Smooth muscle cell (in vitro differentiated cells): ENCODE results near the gene OTOG. TPM values are rescaled to one million over a fixed set of nuclear protein-coding genes. Genes with fewer than 3 reads are reported as not detected.

Experiments used
- DNase-seq: peaks from one replicate; lab custom pipeline; 2025; ENCODE audit not compliant: unreplicated experiment; lab: John Stamatoyannopoulos, UW
- H2AFZ ChIP-seq: fragments of 200-600 bp; sonication (generic); 2 replicates; pipeline ENCODE4 v1.6.0; 2016; ENCODE audit warnings: antibody characterized with exemption, low read depth, mild to moderate bottlenecking
- H3F3A ChIP-seq: fragments of 200-600 bp; sonication (generic); 2 replicates; pipeline ENCODE4 v1.6.0; 2017; ENCODE audit warnings: antibody characterized with exemption, low read depth
- H3K27ac ChIP-seq: fragments of 200-600 bp; sonication (generic); 2 replicates; pipeline ENCODE4 v1.5.1; 2016; ENCODE audit warnings: low read depth, mild to moderate bottlenecking
- H3K27me3 ChIP-seq: fragments of 200-600 bp; sonication (generic); 2 replicates; pipeline ENCODE4 v1.6.1; 2016; ENCODE audit warnings: low read depth, mild to moderate bottlenecking
- H3K36me3 ChIP-seq: fragments of 200-600 bp; sonication (generic); 2 replicates; pipeline ENCODE4 v1.5.1; 2016; ENCODE audit warnings: low read depth
- H3K4me1 ChIP-seq: fragments of 200-600 bp; sonication (generic); 2 replicates; pipeline ENCODE4 v1.5.1; 2016; ENCODE audit warnings: low read depth
- H3K4me2 ChIP-seq: fragments of 200-600 bp; sonication (generic); 2 replicates; pipeline ENCODE4 v1.6.0; 2016; ENCODE audit warnings: mild to moderate bottlenecking
- H3K4me3 ChIP-seq: fragments of 200-600 bp; sonication (generic); 2 replicates; pipeline ENCODE4 v1.5.1; 2016; ENCODE audit warnings: mild to moderate bottlenecking
- H3K79me2 ChIP-seq: fragments of 200-600 bp; sonication (generic); 2 replicates; pipeline ENCODE4 v1.6.0; 2016; ENCODE audit warnings: low read depth, mild to moderate bottlenecking
- H3K9ac ChIP-seq: fragments of 200-600 bp; sonication (generic); 2 replicates; pipeline ENCODE4 v1.6.0; 2016; ENCODE audit warnings: low read depth
- H3K9me3 ChIP-seq: fragments of 200-600 bp; sonication (generic); replicated peaks from 2 replicates; pipeline ENCODE4 v1.5.1; 2016; ENCODE audit warnings: low read depth
- H4K20me1 ChIP-seq: fragments of 200-600 bp; sonication (generic); 2 replicates; pipeline ENCODE4 v1.6.0; 2016; ENCODE audit warnings: low read depth
- CTCF ChIP-seq: fragments of 200-600 bp; sonication (generic); IDR thresholded peaks from 2 replicates; pipeline ENCODE4 v1.5.1; 2017; ENCODE audit warnings: borderline replicate concordance, mild to moderate bottlenecking, antibody characterized with exemption; ENCODE audit not compliant: insufficient read depth, poor library complexity, severe bottlenecking
- WGBS: methylation state at CpG from one replicate; pipeline ENCODE4 v1.1.7; 2016; ENCODE audit warnings: low lambda C conversion rate; 5-methylcytosine and 5-hydroxymethylcytosine counted together
- polyA plus RNA-seq: library from polyadenylated mRNA; unstranded; fragments of >200 nt; fragmentation: Nextera tagmentation; extraction: Ambion mirVana; gene quantifications from 2 replicates; pipeline ENCODE4 v1.2.1, GENCODE V29; 2016
- total RNA-seq: library from RNA; depleted of rRNA; stranded (reverse); fragments of >200 nt; gene quantifications from 2 replicates; pipeline ENCODE4 v1.2.3, GENCODE V29; 2014

OTOG gene
- total and polyA plus RNA-seq, 2 experiments from 2014 or later, result not detected

- peaks cover 52% of the 10 kb centered on the region for H3K27me3 ChIP-seq
- no peaks in the 10 kb centered on the region for H3K79me2 ChIP-seq
- H3K4me1 ChIP-seq, result no peaks in the 10 kb centered on the region
- H3K4me3 ChIP-seq, result no peak overlapping the region
- DNase-seq, result no peak
- no peak overlapping the region for H3K4me2 ChIP-seq
- no peak for TF ChIP-seq CTCF
- H4K20me1 ChIP-seq, result no peaks in the 10 kb centered on the region
- no peak overlapping the region for H3K9ac ChIP-seq
- no peak overlapping the region for H2AFZ ChIP-seq
- no peaks in the 10 kb centered on the region for H3K9me3 ChIP-seq
- no peak overlapping the region for H3K27ac ChIP-seq
- H3F3A ChIP-seq, result no peaks in the 10 kb centered on the region
- H3K36me3 ChIP-seq, result no peaks in the 10 kb centered on the region
- 100% methylated on average over 1 of the region's 1 CpG for WGBS
These were observed 9.0 kb upstream of the OTOG start for GRCh38 chr11:17538054-17538453.

- Histone ChIP-seq H3K27me3 (peaks cover 56% of the 10 kb centered on the region), H2AFZ (no peak overlapping the region), H3K9ac (no peak overlapping the region), H3K9me3 (no peaks in the 10 kb centered on the region), H3K27ac (no peak overlapping the region), H3K79me2 (no peaks in the 10 kb centered on the region), H3F3A (no peaks in the 10 kb centered on the region), H3K36me3 (no peaks in the 10 kb centered on the region), H3K4me1 (no peaks in the 10 kb centered on the region), H4K20me1 (no peaks in the 10 kb centered on the region), H3K4me2 (no peak overlapping the region), H3K4me3 (no peak overlapping the region)
- DNase-seq, result no peak
- WGBS, result 71% methylated on average over 3 of the region's 3 CpGs
- TF ChIP-seq CTCF, result no peak
These were observed 8.3 kb upstream of the OTOG start for GRCh38 chr11:17538731-17539130.

- Histone ChIP-seq H3K27ac (no peak overlapping the region), H3K9me3 (no peaks in the 10 kb centered on the region), H4K20me1 (no peaks in the 10 kb centered on the region), H3K9ac (no peak overlapping the region), H3K79me2 (no peaks in the 10 kb centered on the region), H3K4me1 (no peaks in the 10 kb centered on the region), H3K27me3 (peaks cover 63% of the 10 kb centered on the region), H3F3A (no peaks in the 10 kb centered on the region), H3K4me2 (no peak overlapping the region), H2AFZ (no peak overlapping the region), H3K4me3 (no peak overlapping the region), H3K36me3 (no peaks in the 10 kb centered on the region)
- 83% methylated on average over 4 of the region's 4 CpGs for WGBS
- TF ChIP-seq CTCF, result no peak
- DNase-seq, result no peak
These were observed 6.3 kb upstream of the OTOG start for GRCh38 chr11:17540807-17541206.

GRCh38 chr11:17541330-17541885 lies 5.7 kb upstream of the OTOG start:
- WGBS, result 59% methylated on average over 4 of the region's 4 CpGs
- H2AFZ ChIP-seq, result no peak overlapping the region
- no peaks in the 10 kb centered on the region for H3K79me2 ChIP-seq
- no peak for DNase-seq
- no peaks in the 10 kb centered on the region for H3K36me3 ChIP-seq
- H4K20me1 ChIP-seq, result no peaks in the 10 kb centered on the region
- H3F3A ChIP-seq, result no peaks in the 10 kb centered on the region
- H3K4me2 ChIP-seq, result no peak overlapping the region
- no peak overlapping the region for H3K9ac ChIP-seq
- H3K27me3 ChIP-seq, result peaks cover 63% of the 10 kb centered on the region
- H3K9me3 ChIP-seq, result no peaks in the 10 kb centered on the region
- TF ChIP-seq CTCF, result no peak
- H3K4me1 ChIP-seq, result no peaks in the 10 kb centered on the region
- H3K4me3 ChIP-seq, result peak overlapping the region; percentile 46
- no peak overlapping the region for H3K27ac ChIP-seq
